IMR-90 (cell line): ENCODE measurements around the gene CLEC7A. TPM values are rescaled to one million over a fixed set of nuclear protein-coding genes. Genes with fewer than 3 reads are reported as not detected.
A peak's percentile ranks its signal among the peaks of the same experiment; 100 is the strongest.

Source experiments
- ATAC-seq: fragments of 200-7000 bp; cut with Tn5 transposase; 2 replicates; pipeline ENCODE4 v1.9.1; 2020; ENCODE audit warnings: low read depth, mild to moderate bottlenecking, moderate library complexity
- BruUV-seq: library from RNA; stranded (reverse); fragments of 400-500 nt; replicated peaks from 2 replicates; lab custom pipeline; 2021; lab: Mats Ljungman, UMichigan
- CTCF ChIA-PET: fragments of 300-600 bp; formaldehyde crosslinking; extraction: SDS; loops from one replicate; lab custom pipeline; 2021; ENCODE audit warnings: antibody characterized with exemption; lab: Yijun Ruan, JAX
- POLR2A ChIA-PET: fragments of 300-600 bp; sonication (Branson Sonifier 250); formaldehyde crosslinking; loops from one replicate; lab custom pipeline; 2022; ENCODE audit warnings: antibody characterized with exemption; ENCODE audit not compliant: unreplicated experiment; lab: Charles Lee
- DNase-seq: peaks from one replicate; pipeline ENCODE4 v3.0.0; 2013
- H2AFZ ChIP-seq: replicated peaks from 2 replicates; pipeline ENCODE3; 2013; ENCODE audit warnings: low read length, mild to moderate bottlenecking; ENCODE audit not compliant: poor library complexity
- H2AK5ac ChIP-seq: 2 replicates; pipeline ENCODE4 v1.6.1; 2013; ENCODE audit warnings: low read depth, low read length, inconsistent platforms
- H2AK9ac ChIP-seq: replicated peaks from 2 replicates; pipeline ENCODE3; 2013; ENCODE audit warnings: mild to moderate bottlenecking, low read depth, low read length, moderate library complexity; ENCODE audit not compliant: poor library complexity
- H2BK120ac ChIP-seq: 2 replicates; pipeline ENCODE4 v1.6.1; 2013; ENCODE audit warnings: low read depth, low read length, inconsistent platforms
- H2BK15ac ChIP-seq: 3 replicates; pipeline ENCODE4 v1.6.1; 2013; ENCODE audit warnings: low read depth, low read length, inconsistent platforms
- H2BK20ac ChIP-seq: 2 replicates; pipeline ENCODE4 v1.6.1; 2013; ENCODE audit warnings: low read depth, mild to moderate bottlenecking, inconsistent platforms, low read length, moderate library complexity
- H2BK5ac ChIP-seq: 2 replicates; pipeline ENCODE4 v1.6.1; 2013; ENCODE audit warnings: mild to moderate bottlenecking, low read depth, low read length, inconsistent platforms; ENCODE audit not compliant: poor library complexity, severe bottlenecking
- H3K14ac ChIP-seq: replicated peaks from 2 replicates; pipeline ENCODE4 v1.6.1; 2013; ENCODE audit warnings: low read depth, low read length, inconsistent platforms
- H3K18ac ChIP-seq: 2 replicates; pipeline ENCODE4 v1.6.1; 2013; ENCODE audit warnings: low read depth, low read length, control low read depth
- H3K23ac ChIP-seq: 2 replicates; pipeline ENCODE4 v1.6.1; 2013; ENCODE audit warnings: low read depth, low read length, inconsistent platforms
- H3K27ac ChIP-seq: 2 replicates; pipeline ENCODE4 v1.5.1; 2013; ENCODE audit warnings: mild to moderate bottlenecking, control low read depth, low read length; ENCODE audit not compliant: insufficient read depth
- H3K27me3 ChIP-seq: 2 replicates; pipeline ENCODE4 v1.6.1; 2013; ENCODE audit warnings: low read length; ENCODE audit not compliant: control insufficient read depth, insufficient read depth
- H3K36me3 ChIP-seq: 2 replicates; pipeline ENCODE4 v1.6.1; 2013; ENCODE audit warnings: low read length, mixed read lengths; ENCODE audit not compliant: control insufficient read depth, insufficient read depth
- H3K4ac ChIP-seq: 2 replicates; pipeline ENCODE4 v1.6.1; 2013; ENCODE audit warnings: low read depth, low read length, inconsistent platforms
- H3K4me1 ChIP-seq: 2 replicates; pipeline ENCODE4 v1.6.1; 2013; ENCODE audit warnings: low read length, mixed read lengths; ENCODE audit not compliant: control insufficient read depth, insufficient read depth
- H3K4me2 ChIP-seq: 2 replicates; pipeline ENCODE4 v1.6.1; 2013; ENCODE audit warnings: low read depth, mild to moderate bottlenecking, control low read depth, low read length, moderate library complexity
- H3K4me3 ChIP-seq: 2 replicates; pipeline ENCODE4 v1.5.1; 2013; ENCODE audit warnings: low read depth, mild to moderate bottlenecking, control low read depth, low read length, moderate library complexity; ENCODE audit not compliant: insufficient read depth
- H3K56ac ChIP-seq: 2 replicates; pipeline ENCODE4 v1.6.1; 2013; ENCODE audit warnings: low read length, inconsistent platforms; ENCODE audit not compliant: insufficient read depth; ENCODE audit errors: extremely low read depth
- H3K79me1 ChIP-seq, 2 experiments: 2 replicates each; pipeline ENCODE4 v1.6.1; 2013; ENCODE audit warnings: low read length in 2 of 2, inconsistent platforms in 1 of 2, low read depth in 1 of 2
- H3K9ac ChIP-seq: 2 replicates; pipeline ENCODE4 v1.6.1; 2013; ENCODE audit warnings: low read depth, low read length, control low read depth
- H3K9me1 ChIP-seq: 2 replicates; pipeline ENCODE4 v1.6.1; 2013; ENCODE audit warnings: low read length, inconsistent platforms; ENCODE audit not compliant: insufficient read depth
- H3K9me3 ChIP-seq: 2 replicates; pipeline ENCODE4 v1.6.1; 2013; ENCODE audit warnings: low read length; ENCODE audit not compliant: control insufficient read depth, insufficient read depth
- H4K20me1 ChIP-seq: 2 replicates; pipeline ENCODE4 v1.6.1; 2013; ENCODE audit warnings: low read length, inconsistent platforms; ENCODE audit not compliant: insufficient read depth
- H4K5ac ChIP-seq: 2 replicates; pipeline ENCODE4 v1.6.1; 2013; ENCODE audit warnings: mild to moderate bottlenecking, low read depth, low read length, control low read depth
- H4K8ac ChIP-seq, 2 experiments: 2 replicates each; pipeline ENCODE4 v1.6.1; 2013; ENCODE audit warnings: low read depth in 2 of 2, low read length in 2 of 2, control low read depth in 1 of 2, inconsistent platforms in 1 of 2
- H4K91ac ChIP-seq: 2 replicates; pipeline ENCODE4 v1.6.1; 2013; ENCODE audit warnings: low read depth, low read length, inconsistent platforms; ENCODE audit not compliant: insufficient read depth
- CEBPB ChIP-seq: IDR thresholded peaks from 2 replicates; pipeline ENCODE4 v1.6.1; 2012; ENCODE audit warnings: low read depth, low read length, improper control_type of control experiment
- RCOR1 ChIP-seq: IDR thresholded peaks from 2 replicates; pipeline ENCODE4 v1.6.1; 2012; ENCODE audit warnings: mild to moderate bottlenecking, low read length, improper control_type of control experiment; ENCODE audit not compliant: insufficient replicate concordance
- SMC3 ChIP-seq: fragments of 150-350 bp; IDR thresholded peaks from 2 replicates; pipeline ENCODE4 v1.6.1; 2016; ENCODE audit warnings: low read depth, mild to moderate bottlenecking, antibody characterized with exemption, low read length, moderate library complexity
- WGBS, 2 experiments: methylation state at CpG; one replicate each; pipeline versions ENCODE4 v1.1.5 to v1.1.7; 2013; ENCODE audit warnings: missing lambda C conversion rate in 2 of 2; ENCODE audit not compliant: insufficient read length in 1 of 2; ENCODE audit errors: extremely low coverage in 2 of 2; 5-methylcytosine and 5-hydroxymethylcytosine counted together
- dilution Hi-C: fragments of 300-500 bp; cut with HindIII; formaldehyde crosslinking; loops from one replicate; pipeline ENCODE4 v1.14.3; 2018; ENCODE audit warnings: low sequenced_read_pairs; ENCODE audit not compliant: unreplicated experiment
- in situ Hi-C: fragments of 300-500 bp; cut with MboI; formaldehyde crosslinking; loops from 3 replicates; pipeline ENCODE4 v1.14.3; 2019; ENCODE audit warnings: low sequenced_read_pairs, inconsistent platforms, mixed read lengths
- intact Hi-C: fragments of 100-400 bp; cut with micrococcal nuclease; formaldehyde crosslinking; loops from 2 replicates; pipeline ENCODE4 v1.10.0; 2022
- polyA plus RNA-seq, 3 experiments: library from polyadenylated mRNA; depleted of rRNA; stranded (reverse); fragments of >200 nt; gene quantifications; 2 replicates each; pipeline ENCODE4 v1.2.3, GENCODE V29; 2012; ENCODE audit warnings: low replicate concordance in 1 of 3
- total RNA-seq: library from RNA; depleted of rRNA; stranded (reverse); fragments of >200 nt; gene quantifications from 2 replicates; pipeline ENCODE4 v1.2.3, GENCODE V29; 2012

The CLEC7A gene
- total and polyA plus RNA-seq, 2 of the 4 experiments (the other 2 are of a cell fraction) = not detected

DNA sequence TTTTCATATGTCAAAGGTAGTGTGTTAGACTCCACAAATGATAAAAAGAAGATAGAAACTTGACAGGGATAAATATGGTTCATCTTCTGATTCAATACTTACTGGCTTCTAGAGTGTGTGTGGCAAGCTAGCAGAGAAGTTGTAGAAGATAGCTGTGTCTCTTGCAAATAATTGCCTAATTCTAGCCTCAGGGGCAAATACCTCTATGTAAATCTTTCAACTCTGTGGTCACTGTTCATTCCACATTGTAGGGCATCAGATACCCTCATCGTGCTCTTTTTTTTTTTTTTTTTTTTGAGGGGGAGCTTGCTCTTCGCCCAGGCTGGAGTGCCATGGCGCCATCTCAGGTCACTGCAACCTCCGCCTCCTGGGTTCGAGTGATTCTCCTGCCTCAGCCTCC lies 40.2 kb upstream of the CLEC7A start:
- Histone ChIP-seq H2BK120ac (peak overlapping the region; percentile 65), H2BK5ac (peak overlapping the region; percentile 90), H3K23ac (no peak overlapping the region), H2BK15ac (peak overlapping the region; percentile 36; the same call in 1 of the 3 replicates), H3K4me2 (no peak overlapping the region), H3K4me1 (peaks cover 11% of the 10 kb centered on the region), H3K79me1 (0 out of 4 replicates have a peak, but pooled peaks cover 0 to 4% of the 10 kb centered on the region in 2 experiments), H3K4me3 (no peak overlapping the region), H2AK9ac (no peak overlapping the region), H3K9me1 (no peaks in the 10 kb centered on the region), H4K5ac (no peak overlapping the region; the same call in none of the 2 replicates), H4K8ac (peak overlapping the region; percentile 8 to 11; a peak in 2 of 4 replicates), H3K56ac (no peak overlapping the region), H2AFZ (no peak overlapping the region), H4K91ac (peak overlapping the region; percentile 64), H2AK5ac (no peak overlapping the region), H3K18ac (peak overlapping the region; percentile 60), H3K4ac (peak overlapping the region; percentile 14), H2BK20ac (peak overlapping the region; percentile 85), H3K27ac (peak overlapping the region; percentile 52; the same call in 1 of the 2 replicates), H3K14ac (no peak overlapping the region), H3K9me3 (no peaks in the 10 kb centered on the region), H4K20me1 (no peaks in the 10 kb centered on the region), H3K27me3 (no peaks in the 10 kb centered on the region), H3K36me3 (no peaks in the 10 kb centered on the region), H3K9ac (no peak overlapping the region)
- POLR2A ChIA-PET = interaction anchor here (0.6 kb wide), 2 partner anchors 43 to 677 kb away, joined by 7 to 23 read pairs; no protein-coding TSS in a partner anchor
- intact Hi-C loops = no loop called here
- TF ChIP-seq RCOR1 (no peak), SMC3 (no peak), CEBPB (peak; percentile 32; the same call in 1 of the 2 replicates)
- no CpG with 5 or more reads among the region's 5 CpGs for WGBS, 2 experiments
- no peak for DNase-seq
- CTCF ChIA-PET = interaction anchor here (0.6 to 1.1 kb wide), 4 partner anchors 13 to 197 kb away, joined by 3 read pairs; no protein-coding TSS in a partner anchor
- in situ Hi-C loops = no loop called here
- no peak for ATAC-seq
- BruUV-seq = no TSS peak
- dilution Hi-C loops = no loop called here
